Neuronal stem cell (in vitro differentiated cells): ENCODE data around the gene NDUFB4.

Source experiments
- DNase-seq: peaks from one replicate; pipeline ENCODE4 v3.0.0-alpha.2; 2013; ENCODE audit warnings: low spot score
- H2AFZ ChIP-seq: one replicate; pipeline ENCODE4 v1.6.1; 2013; ENCODE audit warnings: mild to moderate bottlenecking, low read length, inconsistent platforms
- H2AK5ac ChIP-seq: 2 replicates; pipeline ENCODE4 v1.6.1; 2013; ENCODE audit warnings: low read depth, mild to moderate bottlenecking, inconsistent platforms, low read length, moderate library complexity, mixed read lengths
- H2BK120ac ChIP-seq: 2 replicates; pipeline ENCODE4 v1.6.1; 2013; ENCODE audit warnings: low read depth, mild to moderate bottlenecking, inconsistent platforms, low read length, moderate library complexity, mixed read lengths
- H2BK12ac ChIP-seq: one replicate; pipeline ENCODE4 v1.6.1; 2013; ENCODE audit warnings: low read length, inconsistent platforms
- H2BK15ac ChIP-seq: 2 replicates; pipeline ENCODE4 v1.6.1; 2013; ENCODE audit warnings: mild to moderate bottlenecking, low read length, inconsistent platforms, mixed read lengths
- H2BK5ac ChIP-seq: one replicate; pipeline ENCODE4 v1.6.1; 2013; ENCODE audit warnings: inconsistent platforms, mild to moderate bottlenecking, low read length, moderate library complexity
- H3K14ac ChIP-seq: one replicate; pipeline ENCODE4 v1.6.1; 2013; ENCODE audit warnings: low read length, inconsistent platforms
- H3K18ac ChIP-seq: 2 replicates; pipeline ENCODE4 v1.6.1; 2013; ENCODE audit warnings: low read length, inconsistent platforms
- H3K23ac ChIP-seq: 2 replicates; pipeline ENCODE4 v1.6.1; 2013; ENCODE audit warnings: low read depth, mild to moderate bottlenecking, mixed read lengths, low read length, inconsistent platforms; ENCODE audit not compliant: poor library complexity
- H3K27ac ChIP-seq: replicated peaks from 3 replicates; pipeline ENCODE4 v1.5.1; 2013; ENCODE audit warnings: low read length, inconsistent platforms
- H3K27me3 ChIP-seq, 3 experiments: 2 replicates each; pipeline ENCODE4 v1.6.1; 2013; ENCODE audit warnings: low read length in 3 of 3, mild to moderate bottlenecking in 2 of 3, inconsistent platforms in 1 of 3, low read depth in 1 of 3, mixed read lengths in 1 of 3, moderate library complexity in 1 of 3; ENCODE audit not compliant: control insufficient read depth in 3 of 3, insufficient read depth in 3 of 3
- H3K36me3 ChIP-seq, 2 donors: replicated peaks in 1 of 2; 2 replicates each; pipeline ENCODE4 v1.6.1; 2013; ENCODE audit warnings: low read length in 2 of 2; ENCODE audit not compliant: control insufficient read depth in 2 of 2, insufficient read depth in 2 of 2
- H3K4ac ChIP-seq: 2 replicates; pipeline ENCODE4 v1.6.1; 2013; ENCODE audit warnings: inconsistent platforms, mild to moderate bottlenecking, low read length, moderate library complexity
- H3K4me1 ChIP-seq, 2 donors: 1 replicate in 1 of 2; 2 replicates in 1 of 2; pipeline ENCODE4 v1.6.1; 2013; ENCODE audit warnings: low read length in 2 of 2, low read depth in 1 of 2; ENCODE audit not compliant: control insufficient read depth in 2 of 2, insufficient read depth in 1 of 2
- H3K4me2 ChIP-seq: one replicate; pipeline ENCODE4 v1.6.1; 2013; ENCODE audit warnings: mild to moderate bottlenecking, low read length, inconsistent platforms; ENCODE audit not compliant: insufficient read depth, poor library complexity, severe bottlenecking
- H3K4me3 ChIP-seq, 2 donors: 2 replicates each; pipeline ENCODE4 v1.5.1; 2013; ENCODE audit warnings: low read length in 2 of 2, mild to moderate bottlenecking in 2 of 2, inconsistent platforms in 1 of 2, moderate library complexity in 1 of 2
- H3K79me1 ChIP-seq: one replicate; pipeline ENCODE4 v1.6.1; 2013; ENCODE audit warnings: low read depth, mild to moderate bottlenecking, inconsistent platforms, low read length, moderate library complexity
- H3K9ac ChIP-seq: one replicate; pipeline ENCODE4 v1.6.1; 2013; ENCODE audit warnings: mild to moderate bottlenecking, low read depth, low read length, inconsistent platforms; ENCODE audit not compliant: poor library complexity
- H3K9me3 ChIP-seq, 2 donors: replicated peaks in 1 of 2; 2 replicates each; pipeline versions ENCODE3 to v1.6.1; 2013; ENCODE audit warnings: low read length in 2 of 2, mild to moderate bottlenecking in 2 of 2, inconsistent platforms in 1 of 2, low read depth in 1 of 2, mixed read lengths in 1 of 2, moderate library complexity in 1 of 2; ENCODE audit not compliant: control insufficient read depth in 2 of 2, insufficient read depth in 1 of 2
- H4K8ac ChIP-seq: one replicate; pipeline ENCODE4 v1.6.1; 2013; ENCODE audit warnings: low read depth, mild to moderate bottlenecking, inconsistent platforms, low read length, moderate library complexity
- H4K91ac ChIP-seq: one replicate; pipeline ENCODE4 v1.6.1; 2013; ENCODE audit warnings: low read length, low read depth, mild to moderate bottlenecking, inconsistent platforms; ENCODE audit not compliant: poor library complexity
- WGBS, 2 donors: extraction: QIAGEN DNeasy Blood & Tissue Kit; methylation state at CpG; one replicate each; pipeline ENCODE4 v1.1.7; 2013; ENCODE audit warnings: missing lambda C conversion rate in 2 of 2, mixed read lengths in 1 of 2; ENCODE audit not compliant: insufficient read length in 2 of 2, insufficient replicate concordance in 1 of 2; ENCODE audit errors: extremely low coverage in 2 of 2; 5-methylcytosine and 5-hydroxymethylcytosine counted together

The NDUFB4 gene

DNA sequence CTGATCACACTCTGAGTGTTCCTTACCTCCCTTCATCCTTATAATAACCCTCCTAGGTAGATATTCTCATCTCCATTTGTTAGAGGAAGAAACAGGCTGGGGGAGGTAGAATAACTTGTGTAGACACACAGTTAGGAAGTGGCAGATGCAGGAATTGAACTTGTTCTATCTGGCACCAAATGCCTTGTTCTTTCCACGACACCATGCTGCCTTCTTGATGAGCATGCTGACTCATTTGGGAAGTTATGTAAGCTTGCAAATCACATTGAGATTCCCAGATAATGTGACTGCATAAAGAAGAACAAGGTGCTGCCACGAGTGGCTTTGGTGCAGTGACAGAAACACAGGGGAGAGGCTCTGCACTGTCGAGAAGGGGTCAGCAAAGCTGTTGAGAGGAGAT is 27.5 kb upstream of the NDUFB4 start:
- Histone ChIP-seq H3K27me3 (no peaks in the 10 kb centered on the region), H2BK12ac (no peak overlapping the region), H3K23ac (no peak overlapping the region), H3K9me3 (no peaks in the 10 kb centered on the region), H3K4me2 (no peak overlapping the region), H2BK15ac (no peak overlapping the region), H3K27ac (no peak overlapping the region), H3K4me1 (peaks cover 13 to 22% of the 10 kb centered on the region in 2 donors), H4K91ac (no peak overlapping the region), H2BK120ac (no peak overlapping the region), H2AFZ (peak overlapping the region; percentile 84), H3K4me3 (no peak overlapping the region), H4K8ac (no peak overlapping the region), H3K79me1 (no peaks in the 10 kb centered on the region), H3K14ac (no peak overlapping the region), H3K4ac (no peak overlapping the region), H2BK5ac (no peak overlapping the region), H3K36me3 (no peaks in the 10 kb centered on the region), H3K9ac (no peak overlapping the region), H3K18ac (no peak overlapping the region), H2AK5ac (no peak overlapping the region)
- WGBS, 2 donors, result no CpG with 5 or more reads among the region's 3 CpGs
- DNase-seq, result no peak

DNA sequence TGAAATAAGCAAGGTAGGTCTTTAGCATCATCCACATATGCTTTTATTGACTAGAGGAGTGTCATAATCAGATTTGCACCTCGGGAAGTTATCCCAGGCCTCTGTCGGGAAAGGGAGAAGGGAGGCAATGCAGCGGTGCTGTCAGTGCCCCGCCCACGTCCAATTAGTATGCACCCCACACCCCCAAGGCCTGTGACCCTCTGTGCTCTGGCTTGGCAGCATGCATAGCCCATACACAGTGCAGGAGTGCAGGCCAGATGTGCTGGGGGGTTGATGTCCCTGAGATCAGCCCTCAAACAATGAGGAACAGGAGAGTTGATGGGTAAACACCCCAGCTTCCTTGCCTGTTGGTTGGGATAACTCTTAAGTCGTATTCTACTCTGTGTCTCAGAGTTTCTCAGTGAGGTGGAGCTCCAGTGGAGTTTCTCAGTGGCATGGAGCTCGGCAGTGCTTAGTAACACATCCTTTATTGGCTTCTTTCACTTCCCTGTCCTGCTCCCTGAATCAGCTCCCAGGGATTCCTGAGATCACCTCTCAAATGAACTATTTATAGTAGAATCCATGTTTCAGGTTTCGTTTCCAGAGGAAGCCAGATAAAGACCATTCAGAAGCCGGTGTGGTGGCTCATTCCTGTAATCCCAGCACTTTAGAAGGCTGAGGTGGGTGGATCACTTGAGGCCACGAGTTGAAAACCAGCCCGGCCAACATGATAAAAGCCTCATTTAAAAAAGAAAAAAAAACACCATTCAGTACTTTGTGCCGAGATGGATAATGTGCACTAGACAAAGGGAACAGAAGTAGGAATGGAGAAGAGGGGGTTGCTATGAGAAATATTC is 26.7 kb upstream of the NDUFB4 start:
- Histone ChIP-seq H2BK120ac (no peak overlapping the region), H3K4ac (no peak overlapping the region), H3K23ac (no peak overlapping the region), H3K9ac (no peak overlapping the region), H2AK5ac (no peak overlapping the region), H3K18ac (no peak overlapping the region), H4K8ac (no peak overlapping the region), H3K4me1 (peaks cover 13 to 22% of the 10 kb centered on the region in 2 donors), H3K27me3 (no peaks in the 10 kb centered on the region), H2BK12ac (no peak overlapping the region), H3K14ac (no peak overlapping the region), H2BK15ac (no peak overlapping the region), H3K27ac (no peak overlapping the region), H3K79me1 (no peaks in the 10 kb centered on the region), H2BK5ac (no peak overlapping the region), H4K91ac (no peak overlapping the region), H3K36me3 (no peaks in the 10 kb centered on the region), H2AFZ (peak overlapping the region; percentile 66), H3K4me2 (no peak overlapping the region), H3K4me3 (no peak overlapping the region), H3K9me3 (no peaks in the 10 kb centered on the region)
- WGBS, 2 donors, result no CpG with 5 or more reads among the region's 12 CpGs
- DNase-seq, result no peak

DNA sequence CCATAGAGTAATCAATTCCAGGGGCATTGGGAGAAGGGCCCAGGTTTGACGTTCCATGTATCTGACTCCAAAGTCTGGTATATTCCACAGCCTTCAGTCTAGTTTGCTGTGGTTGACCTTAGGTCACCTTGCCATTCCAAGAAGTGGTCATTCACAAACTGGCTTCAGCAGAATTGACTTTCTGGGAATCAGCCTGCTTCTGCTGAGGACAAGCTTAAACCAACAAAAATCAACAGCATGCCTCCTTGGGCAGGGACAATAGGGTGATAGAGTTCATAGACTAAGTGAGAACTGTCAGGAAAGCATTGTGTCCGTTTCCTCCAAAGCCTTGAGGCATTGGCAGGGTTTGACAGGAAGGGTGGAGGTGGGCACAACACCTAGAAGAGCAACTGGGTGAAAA is 24.1 kb upstream of the NDUFB4 start:
- no peak overlapping the region for H4K91ac ChIP-seq
- H4K8ac ChIP-seq, result no peak overlapping the region
- H3K4me1 ChIP-seq, result peaks cover 13 to 16% of the 10 kb centered on the region in 2 donors
- no peak overlapping the region for H2AFZ ChIP-seq
- DNase-seq, result no peak
- H3K4me3 ChIP-seq, result no peak overlapping the region
- H3K36me3 ChIP-seq, result no peaks in the 10 kb centered on the region
- no peak overlapping the region for H3K27ac ChIP-seq
- H2BK5ac ChIP-seq, result no peak overlapping the region
- H3K27me3 ChIP-seq, result no peaks in the 10 kb centered on the region
- no peaks in the 10 kb centered on the region for H3K9me3 ChIP-seq
- H3K9ac ChIP-seq, result no peak overlapping the region
- H3K23ac ChIP-seq, result no peak overlapping the region
- no peak overlapping the region for H3K18ac ChIP-seq
- H3K79me1 ChIP-seq, result no peaks in the 10 kb centered on the region
- no peak overlapping the region for H2BK120ac ChIP-seq
- H3K4me2 ChIP-seq, result no peak overlapping the region
- H3K14ac ChIP-seq, result no peak overlapping the region
- no peak overlapping the region for H3K4ac ChIP-seq
- no peak overlapping the region for H2AK5ac ChIP-seq
- no CpG with 5 or more reads among the region's 2 CpGs for WGBS, 2 donors
- no peak overlapping the region for H2BK15ac ChIP-seq
- H2BK12ac ChIP-seq, result no peak overlapping the region

DNA sequence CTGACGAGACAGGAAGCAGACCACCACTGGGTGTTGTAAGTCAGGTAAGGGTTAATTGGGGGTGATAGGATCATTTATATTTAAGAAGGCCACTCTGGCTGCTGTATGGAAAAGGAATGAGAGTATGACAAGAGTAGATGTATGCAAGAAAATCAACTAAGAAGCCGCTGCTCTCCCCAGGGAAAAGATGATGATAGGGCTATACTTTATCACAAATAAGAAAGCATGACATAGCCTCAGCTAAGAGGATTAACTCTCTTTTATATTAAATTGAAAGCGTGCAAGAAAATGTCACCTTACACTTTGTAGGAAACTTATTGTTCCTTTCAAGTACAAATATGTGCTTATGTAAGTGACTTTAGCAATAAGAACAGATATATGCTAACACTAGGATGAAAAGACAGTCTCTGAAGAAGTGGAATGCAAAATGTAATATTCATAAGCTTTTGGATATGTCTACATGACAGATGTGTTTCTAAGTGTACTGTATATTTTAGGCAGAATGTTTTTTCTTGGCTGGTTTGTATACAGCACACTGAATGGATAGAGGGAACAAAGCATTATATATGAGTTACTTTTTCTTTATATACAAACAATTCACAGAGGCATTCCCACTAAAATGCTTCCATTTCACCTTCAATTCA is 8.7 kb upstream of the NDUFB4 start:
- Histone ChIP-seq H3K9me3 (peaks cover 0 to 2% of the 10 kb centered on the region in 2 donors), H2AFZ (no peak overlapping the region), H4K91ac (no peak overlapping the region), H3K4me1 (no peaks in the 10 kb centered on the region), H3K27me3 (no peaks in the 10 kb centered on the region), H3K9ac (no peak overlapping the region), H3K79me1 (no peaks in the 10 kb centered on the region), H2AK5ac (no peak overlapping the region), H2BK12ac (no peak overlapping the region), H2BK120ac (no peak overlapping the region), H3K14ac (no peak overlapping the region), H3K4ac (no peak overlapping the region), H3K36me3 (no peaks in the 10 kb centered on the region), H4K8ac (no peak overlapping the region), H3K27ac (no peak overlapping the region), H3K4me3 (no peak overlapping the region), H2BK5ac (no peak overlapping the region), H3K23ac (no peak overlapping the region), H2BK15ac (no peak overlapping the region), H3K4me2 (no peak overlapping the region), H3K18ac (no peak overlapping the region)
- WGBS, 2 donors, result no CpG with 5 or more reads among the region's 3 CpGs
- no peak for DNase-seq
